Subcutaneous abdominal adipose tissue (tissue), 5 donors: ENCODE data around the gene TOPBP1.

Experiments
- H3K27ac ChIP-seq: one replicate; pipeline ENCODE4 v1.7.0; 2013; ENCODE audit warnings: low read depth, mild to moderate bottlenecking, inconsistent platforms, low read length, moderate library complexity
- H3K27me3 ChIP-seq, 5 donors: one replicate each; pipeline ENCODE4 v1.7.0; 2013; ENCODE audit warnings: low read length in 5 of 5, inconsistent platforms in 1 of 5; ENCODE audit not compliant: control insufficient read depth in 5 of 5, insufficient read depth in 4 of 5
- H3K36me3 ChIP-seq, 5 donors: one replicate each; pipeline ENCODE4 v1.7.0; 2013; ENCODE audit warnings: low read length in 5 of 5; ENCODE audit not compliant: control insufficient read depth in 5 of 5, insufficient read depth in 5 of 5
- H3K4me1 ChIP-seq, 5 donors: one replicate each; pipeline ENCODE4 v1.7.0; 2013; ENCODE audit warnings: low read length in 5 of 5, mild to moderate bottlenecking in 3 of 5, moderate library complexity in 1 of 5; ENCODE audit not compliant: control insufficient read depth in 5 of 5, insufficient read depth in 5 of 5
- H3K4me3 ChIP-seq, 5 donors: one replicate each; pipeline ENCODE4 v1.7.0; 2013; ENCODE audit warnings: low read length in 5 of 5, low read depth in 1 of 5
- H3K9ac ChIP-seq, 5 donors: one replicate each; pipeline ENCODE4 v1.7.0; 2013; ENCODE audit warnings: low read length in 5 of 5, mild to moderate bottlenecking in 4 of 5, moderate library complexity in 3 of 5
- H3K9me3 ChIP-seq, 5 donors: one replicate each; pipeline ENCODE4 v1.7.0; 2013; ENCODE audit warnings: low read length in 5 of 5; ENCODE audit not compliant: control insufficient read depth in 5 of 5
- donor health status: healthy.
- donor health status: healthy.
- donor health status: healthy.
- donor health status: healthy.
- donor health status: healthy.

TOPBP1 gene

GRCh38 chr3:133574260-133574881 is 87.4 kb downstream of the TOPBP1 start:
- Histone ChIP-seq H3K4me1 (peaks cover 10 to 66% (median 50%) of the 10 kb centered on the region in 5 donors), H3K9ac (peak overlapping the region; percentile 56 to 99 (median 93)), H3K9me3 (no peaks in the 10 kb centered on the region), H3K36me3 (peaks cover 19 to 31% (median 24%) of the 10 kb centered on the region in 5 donors), H3K27ac (peak overlapping the region; percentile 95), H3K4me3 (peak overlapping the region; percentile 82 to 92 (median 87)), H3K27me3 (no peaks in the 10 kb centered on the region)

- H3K27me3 ChIP-seq, result no peaks in the 10 kb centered on the region
- H3K27ac ChIP-seq, result peak within 1 kb of the TSS; percentile 95
- H3K36me3 ChIP-seq, result peaks cover 12 to 25% (median 19%) of the 10 kb centered on the region in 5 donors
- H3K4me1 ChIP-seq, result peaks cover 10 to 68% (median 43%) of the 10 kb centered on the region in 5 donors
- peak within 1 kb of the TSS; percentile 82 to 92 (median 87) for H3K4me3 ChIP-seq
- H3K9ac ChIP-seq, result peak within 1 kb of the TSS; percentile 81 to 99 (median 93)
- no peaks in the 10 kb centered on the region for H3K9me3 ChIP-seq
Measured at GRCh38 chr3:133573629-133574194, 88.0 kb downstream of the TOPBP1 start, which contains the start of gene CDV3. Gene CDV3, plus strand, starts transcription at chr3:133573686. Its CDS starts 359 bp downstream, at chr3:133574045.

DNA sequence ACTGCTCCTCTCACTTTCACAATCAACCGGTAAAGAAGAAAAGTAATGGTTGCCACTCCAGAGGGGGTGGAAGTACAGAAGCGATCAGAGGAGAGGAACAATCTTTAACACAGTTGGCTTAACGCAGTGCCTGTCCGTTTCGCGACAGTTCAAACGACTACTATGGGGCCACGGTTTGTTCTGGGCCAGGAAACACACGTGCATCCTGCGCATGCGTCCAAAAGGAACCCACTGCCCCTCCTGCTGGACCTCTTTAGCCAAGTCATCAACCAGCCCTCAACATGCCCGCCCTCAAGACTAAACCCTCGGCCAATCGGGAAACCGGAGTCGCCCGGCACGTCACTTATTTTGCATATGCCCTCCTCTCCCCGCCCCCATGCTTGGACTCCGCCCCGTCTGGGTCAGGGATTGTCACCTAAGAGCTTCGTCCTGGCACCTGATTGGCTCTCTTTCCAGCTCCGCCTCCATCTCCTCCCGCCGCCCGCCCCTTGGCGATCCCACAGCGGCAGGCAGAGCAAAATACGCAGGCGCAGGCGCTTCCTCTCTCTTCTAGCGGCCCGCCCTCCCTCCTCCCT is 88.6 kb downstream of the TOPBP1 start:
- peaks cover 8 to 68% (median 41%) of the 10 kb centered on the region in 5 donors for H3K4me1 ChIP-seq

DNA sequence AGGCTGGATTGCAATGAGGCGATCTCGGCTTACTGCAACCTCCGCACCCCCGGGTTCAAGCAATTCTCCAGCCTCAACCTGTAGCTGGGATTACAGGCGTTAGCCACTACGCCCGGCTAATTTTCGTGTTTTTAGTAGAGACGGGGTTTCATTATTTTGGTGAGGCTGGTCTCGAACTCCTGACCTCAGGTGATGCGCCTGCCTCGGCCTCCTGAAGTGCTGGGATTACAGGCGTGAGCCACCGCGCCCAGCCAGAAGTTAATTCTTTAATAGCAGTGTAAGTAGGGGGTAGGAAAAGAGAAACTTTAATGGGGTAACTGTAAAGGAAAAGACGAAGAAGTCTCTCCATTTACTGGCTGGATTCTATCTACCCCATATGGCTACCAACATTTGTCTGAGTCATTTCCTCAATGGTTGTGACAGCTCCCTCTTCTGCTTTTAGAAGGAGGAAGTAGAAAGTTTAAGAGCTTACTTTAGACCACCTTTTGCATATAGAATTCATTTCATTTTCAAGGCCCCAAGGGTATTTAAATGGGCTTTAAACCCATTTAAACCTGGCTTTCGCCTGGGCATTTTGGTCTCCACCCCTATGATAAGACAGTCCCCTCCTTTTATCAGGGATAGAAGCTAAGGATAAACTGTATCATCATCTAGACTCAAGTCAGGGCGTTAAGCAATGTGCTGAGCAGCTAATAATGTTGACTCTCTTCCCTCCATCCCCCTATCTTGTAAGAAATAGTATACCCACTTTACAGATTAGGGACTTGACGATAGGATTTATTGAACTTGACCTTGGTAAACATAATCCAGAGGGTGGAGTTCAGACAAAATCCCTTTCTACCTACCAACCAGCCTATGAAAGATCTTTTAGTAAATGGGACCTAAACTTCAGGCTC is 89.3 kb downstream of the TOPBP1 start:
- Histone ChIP-seq H3K4me1 (peaks cover 8 to 63% (median 36%) of the 10 kb centered on the region in 5 donors), H3K36me3 (peaks cover under 1 to 12% (median 8%) of the 10 kb centered on the region in 5 donors), H3K27me3 (no peaks in the 10 kb centered on the region), H3K27ac (peak overlapping the region; percentile 95), H3K4me3 (peak overlapping the region; percentile 33 to 74 (median 64)), H3K9ac (peak overlapping the region; percentile 58 to 81 (median 78)), H3K9me3 (no peaks in the 10 kb centered on the region)

More for the DNA sequence above, 88.6 kb downstream of the TOPBP1 start:
- peak overlapping the region; percentile 95 for H3K27ac ChIP-seq
- H3K9me3 ChIP-seq, result no peaks in the 10 kb centered on the region
- no peaks in the 10 kb centered on the region for H3K27me3 ChIP-seq
- H3K9ac ChIP-seq, result peak overlapping the region; percentile 58 to 81 (median 79)
- H3K4me3 ChIP-seq, result peak overlapping the region; percentile 65 to 87 (median 82)
- peaks cover 7 to 19% (median 14%) of the 10 kb centered on the region in 5 donors for H3K36me3 ChIP-seq

- H3K4me3 ChIP-seq, result no peak overlapping the region
- H3K27me3 ChIP-seq, result no peaks in the 10 kb centered on the region
- H3K9me3 ChIP-seq, result no peaks in the 10 kb centered on the region
- no peak overlapping the region for H3K27ac ChIP-seq
- H3K36me3 ChIP-seq, result peaks cover 0 to 9% (median 3%) of the 10 kb centered on the region in 5 donors
- peaks cover 8 to 54% (median 25%) of the 10 kb centered on the region in 5 donors for H3K4me1 ChIP-seq
- no peak overlapping the region for H3K9ac ChIP-seq
Measured at GRCh38 chr3:133570937-133571320, 90.8 kb downstream of the TOPBP1 start.

GRCh38 chr3:133570139-133570936 is 91.4 kb downstream of the TOPBP1 start:
- H3K4me1 ChIP-seq, result peaks cover 8 to 48% (median 19%) of the 10 kb centered on the region in 5 donors
- H3K36me3 ChIP-seq, result peaks cover 0 to 3% (median 1%) of the 10 kb centered on the region in 5 donors
- no peak overlapping the region for H3K4me3 ChIP-seq
- H3K27ac ChIP-seq, result no peak overlapping the region
- H3K27me3 ChIP-seq, result no peaks in the 10 kb centered on the region
- no peak overlapping the region for H3K9ac ChIP-seq
- H3K9me3 ChIP-seq, result no peaks in the 10 kb centered on the region

DNA sequence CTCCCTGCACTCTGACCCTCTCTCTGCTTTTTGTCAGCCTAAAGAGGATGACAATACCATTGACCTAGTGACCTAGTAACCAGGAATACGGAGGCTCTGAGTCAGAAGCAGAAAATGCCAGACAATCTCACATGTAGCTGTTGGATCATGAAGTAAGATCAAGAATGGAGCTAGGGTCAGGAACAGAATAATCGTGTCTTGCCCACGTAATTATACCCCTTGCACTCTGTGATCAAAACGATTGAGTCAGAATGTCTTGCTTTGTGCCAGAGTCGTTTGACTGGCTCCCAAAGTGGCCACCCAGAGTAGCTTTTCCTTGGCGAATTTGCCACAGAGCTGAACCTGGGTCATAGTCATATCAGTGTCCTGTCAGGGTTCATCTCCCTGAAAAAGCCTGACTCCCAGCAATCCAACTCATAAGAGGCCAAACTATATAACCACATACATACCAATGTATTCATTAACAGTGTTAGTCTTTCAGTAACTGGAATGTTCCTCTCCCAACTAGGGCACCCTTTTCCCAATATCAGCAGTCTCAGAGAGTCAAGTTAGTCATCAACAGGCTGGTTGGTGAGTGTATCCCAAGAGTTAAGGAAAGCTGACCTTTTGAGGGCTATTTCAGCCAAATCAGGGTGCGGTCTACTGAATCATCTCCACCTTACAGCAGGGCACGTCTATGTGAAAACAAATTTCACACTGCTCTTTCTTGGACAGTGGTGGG is 93.3 kb downstream of the TOPBP1 start:
- H3K36me3 ChIP-seq, result no peaks in the 10 kb centered on the region
- no peak overlapping the region for H3K4me3 ChIP-seq
- no peak overlapping the region for H3K27ac ChIP-seq
- peaks cover 8 to 40% (median 14%) of the 10 kb centered on the region in 5 donors for H3K4me1 ChIP-seq
- H3K9ac ChIP-seq, result no peak overlapping the region
- no peaks in the 10 kb centered on the region for H3K9me3 ChIP-seq
- no peaks in the 10 kb centered on the region for H3K27me3 ChIP-seq

DNA sequence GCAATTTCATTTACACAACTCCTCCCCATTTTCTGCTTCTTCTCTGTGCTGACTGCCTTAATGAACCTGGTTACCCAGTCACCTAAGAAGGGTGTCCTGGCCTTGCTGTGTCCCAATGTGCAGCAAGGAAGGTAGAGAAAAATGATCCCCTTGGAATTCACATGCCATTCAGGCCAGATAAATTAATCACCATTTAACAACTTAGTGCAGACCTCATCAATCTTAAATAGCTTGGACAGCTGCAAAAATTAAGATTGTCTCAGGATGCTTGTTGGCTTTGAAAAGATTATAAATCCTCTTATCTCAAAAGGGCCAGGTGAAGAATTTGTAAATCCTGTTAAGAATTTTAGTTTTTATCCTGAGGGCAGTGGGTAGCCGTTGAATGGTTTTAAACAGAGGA is 97.9 kb downstream of the TOPBP1 start:
- Histone ChIP-seq H3K4me1 (peaks cover 0 to 10% (median 8%) of the 10 kb centered on the region in 5 donors), H3K27ac (no peak overlapping the region), H3K27me3 (no peaks in the 10 kb centered on the region), H3K9me3 (peaks cover 0 to 4% (median 0%) of the 10 kb centered on the region in 5 donors), H3K4me3 (no peak overlapping the region), H3K36me3 (no peaks in the 10 kb centered on the region), H3K9ac (no peak overlapping the region)
